ENCODE results near the gene SLC4A2.

The SLC4A2 gene

DNA sequence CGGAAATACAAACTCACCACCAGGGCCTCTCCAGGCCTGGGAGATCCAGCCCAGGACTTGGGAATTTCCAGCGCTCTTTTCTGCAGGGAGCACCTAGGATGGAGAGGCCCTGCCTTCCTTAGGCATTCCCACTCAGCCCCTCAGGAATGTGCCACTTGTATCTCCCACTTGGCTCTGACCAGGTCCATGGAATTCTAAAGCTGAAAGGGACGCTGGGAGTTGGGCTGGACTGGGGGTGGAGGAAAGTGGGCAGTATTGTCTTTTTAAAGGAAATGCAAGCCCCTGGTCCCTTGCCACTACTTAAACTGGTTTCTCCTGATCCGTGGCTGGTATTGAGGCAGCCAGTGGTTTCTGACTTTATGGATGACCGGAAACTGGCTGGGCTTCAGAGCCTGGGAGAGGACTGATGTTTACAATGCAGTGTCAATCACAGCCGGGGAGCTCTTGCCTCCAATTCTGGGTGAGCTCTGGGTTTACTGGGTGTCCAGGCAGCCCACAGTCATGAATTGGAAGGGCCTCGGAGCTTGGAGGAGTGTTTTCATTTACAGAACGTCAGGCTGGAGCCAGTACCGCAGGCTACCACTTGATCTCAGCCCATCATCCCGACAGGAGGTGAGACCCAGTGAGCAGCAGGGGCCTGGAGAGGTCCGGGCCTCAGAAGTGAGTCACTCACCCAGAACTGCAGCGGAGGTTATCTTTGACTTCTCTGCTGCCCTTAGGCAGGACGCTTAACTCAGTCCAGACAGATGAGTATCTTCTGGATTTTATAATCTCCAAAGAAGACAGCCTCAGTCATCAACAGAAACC lies 54.2 kb downstream of the SLC4A2 start:
- peak; percentile 53 for DNase-seq (ENCODE audit: low read depth, low spot score)
- H3K4me3 ChIP-seq (ENCODE audit: low read depth, low read length): peak overlapping the region; percentile 33
- CTCF ChIA-PET: interaction anchor here (0.7 to 16.7 kb wide), 22 partner anchors 7 to 215 kb away, joined by 3 to 347 read pairs (median 6); partner anchors contain the start of genes ABCB8, AGAP3, ATG9B and CDK5
- POLR2A ChIA-PET: interaction anchor here (0.7 to 1.2 kb wide), 6 partner anchors 18 to 85 kb away, joined by 3 to 5 read pairs (median 3); partner anchors contain the start of genes ABCB8 and FASTK
- TF ChIP-seq, protein P1, sequence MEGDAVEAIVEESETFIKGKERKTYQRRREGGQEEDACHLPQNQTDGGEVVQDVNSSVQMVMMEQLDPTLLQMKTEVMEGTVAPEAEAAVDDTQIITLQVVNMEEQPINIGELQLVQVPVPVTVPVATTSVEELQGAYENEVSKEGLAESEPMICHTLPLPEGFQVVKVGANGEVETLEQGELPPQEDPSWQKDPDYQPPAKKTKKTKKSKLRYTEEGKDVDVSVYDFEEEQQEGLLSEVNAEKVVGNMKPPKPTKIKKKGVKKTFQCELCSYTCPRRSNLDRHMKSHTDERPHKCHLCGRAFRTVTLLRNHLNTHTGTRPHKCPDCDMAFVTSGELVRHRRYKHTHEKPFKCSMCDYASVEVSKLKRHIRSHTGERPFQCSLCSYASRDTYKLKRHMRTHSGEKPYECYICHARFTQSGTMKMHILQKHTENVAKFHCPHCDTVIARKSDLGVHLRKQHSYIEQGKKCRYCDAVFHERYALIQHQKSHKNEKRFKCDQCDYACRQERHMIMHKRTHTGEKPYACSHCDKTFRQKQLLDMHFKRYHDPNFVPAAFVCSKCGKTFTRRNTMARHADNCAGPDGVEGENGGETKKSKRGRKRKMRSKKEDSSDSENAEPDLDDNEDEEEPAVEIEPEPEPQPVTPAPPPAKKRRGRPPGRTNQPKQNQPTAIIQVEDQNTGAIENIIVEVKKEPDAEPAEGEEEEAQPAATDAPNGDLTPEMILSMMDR (IDR thresholded peaks at IDR 0.05; ENCODE audit: insufficient read depth, low read length, missing control alignments): peak; percentile 7

DNA sequence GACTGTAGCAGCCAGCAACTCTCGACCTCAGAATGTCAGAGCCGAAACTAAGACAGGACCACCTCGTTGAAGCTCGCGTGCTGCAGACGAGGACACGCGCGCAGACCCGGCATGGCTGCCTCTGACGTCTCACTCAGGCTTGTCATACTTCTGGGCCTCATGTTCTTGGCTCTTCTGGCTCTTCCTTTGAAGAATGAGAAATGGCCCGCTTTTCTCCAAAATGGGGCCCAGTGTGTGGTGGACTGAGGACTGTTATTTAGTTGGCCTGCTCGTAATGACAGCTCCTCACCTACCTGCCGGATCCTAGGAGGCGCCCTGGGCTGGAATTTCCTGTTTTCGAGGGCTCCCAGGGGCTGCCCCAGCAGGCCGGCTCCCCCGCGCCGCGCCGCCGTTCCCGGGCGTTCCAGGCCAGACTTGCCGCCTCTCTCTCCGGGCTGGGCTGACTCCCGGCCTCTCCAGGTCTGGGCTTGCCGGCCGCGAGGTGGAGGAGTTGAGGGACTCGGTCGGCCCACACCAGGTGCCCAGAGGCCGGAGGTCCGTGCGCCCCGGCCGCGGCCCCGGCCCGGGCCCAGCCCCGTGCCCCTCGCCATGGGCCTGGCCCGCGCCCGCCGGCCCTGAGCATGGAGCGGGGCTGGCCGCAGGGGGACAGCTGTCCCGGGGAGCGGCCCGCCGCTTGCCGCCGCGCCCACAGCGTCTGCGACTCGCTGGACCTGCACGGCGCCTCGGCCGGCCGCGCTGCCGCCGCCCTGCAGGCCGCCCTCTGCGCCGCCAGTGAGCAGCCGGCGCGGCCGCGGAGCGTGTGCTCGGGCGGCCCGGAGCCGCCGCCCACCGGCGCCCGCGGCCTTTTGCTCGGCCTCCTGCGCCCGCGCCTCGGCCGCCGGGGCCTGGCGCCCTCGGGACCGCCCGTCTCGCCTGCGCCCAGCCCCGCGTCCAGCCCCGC lies 55.0 kb downstream of the SLC4A2 start:
- DNase-seq (ENCODE audit: low read depth, low spot score): no peak
- TF ChIP-seq, protein P1 (IDR thresholded peaks at IDR 0.05; ENCODE audit: insufficient read depth, low read length, missing control alignments): no peak
- POLR2A ChIA-PET: interaction anchor here (0.8 to 1.2 kb wide), 2 partner anchors 22 to 86 kb away, joined by 3 to 5 read pairs; partner anchors contain the start of gene ABCB8
- CTCF ChIA-PET: interaction anchor here (0.7 to 16.7 kb wide), 16 partner anchors 8 to 216 kb away, joined by 3 to 347 read pairs (median 29); partner anchors contain the start of genes AGAP3, ATG9B, FASTK and TMUB1
- H3K4me3 ChIP-seq (ENCODE audit: low read depth, low read length): peak overlapping the region; percentile 33

DNA sequence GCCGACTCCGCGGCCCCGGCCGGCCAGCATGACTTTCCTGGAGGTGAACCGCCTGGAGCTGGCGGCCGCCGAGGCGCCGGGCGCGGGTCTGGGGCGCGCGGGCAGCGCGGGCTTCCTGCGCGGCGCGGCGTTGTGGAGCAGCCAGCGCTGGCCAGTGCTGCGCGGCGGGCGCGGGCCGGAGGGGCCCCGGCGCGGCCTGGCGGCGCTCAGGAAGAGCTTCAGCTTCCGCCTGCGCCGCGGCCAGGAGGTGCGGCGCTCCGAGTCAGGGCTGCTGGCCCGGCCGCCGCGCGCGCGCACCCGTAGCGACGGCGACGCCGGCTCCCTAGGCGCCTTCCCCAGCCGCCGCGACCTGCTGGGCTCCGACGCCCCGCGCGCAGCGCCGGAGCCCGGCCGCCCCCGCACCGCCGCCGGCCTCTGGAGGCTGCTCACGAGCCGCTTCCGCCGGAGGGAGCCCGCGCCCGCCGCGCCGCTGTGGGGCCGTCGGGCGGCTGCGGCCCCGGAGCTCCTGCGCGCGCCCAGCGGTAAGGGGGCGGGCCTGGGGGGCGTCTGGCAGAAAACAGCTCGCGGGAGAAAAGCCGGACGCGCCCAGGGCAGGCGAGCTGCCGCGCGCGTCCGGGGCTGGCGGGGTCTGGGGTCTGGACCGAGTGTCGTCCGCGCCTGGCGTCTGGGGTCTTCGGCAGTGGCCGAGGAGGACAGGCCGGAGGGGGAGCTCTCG lies 55.9 kb downstream of the SLC4A2 start:
- ChIA-PET CTCF (interaction anchor here (0.7 to 16.7 kb wide), 10 partner anchors 9 to 217 kb away, joined by 3 to 347 read pairs (median 4); partner anchors contain the start of genes AGAP3, ATG9B, FASTK and TMUB1), POLR2A (no interaction called here)
- TF ChIP-seq, protein P1 (IDR thresholded peaks at IDR 0.05; ENCODE audit: insufficient read depth, low read length, missing control alignments): no peak
- peak overlapping the region; percentile 12; the same call in 1 of the 2 replicates for H3K4me3 ChIP-seq (ENCODE audit: low read depth, low read length)
- DNase-seq (ENCODE audit: low read depth, low spot score): no peak

DNA sequence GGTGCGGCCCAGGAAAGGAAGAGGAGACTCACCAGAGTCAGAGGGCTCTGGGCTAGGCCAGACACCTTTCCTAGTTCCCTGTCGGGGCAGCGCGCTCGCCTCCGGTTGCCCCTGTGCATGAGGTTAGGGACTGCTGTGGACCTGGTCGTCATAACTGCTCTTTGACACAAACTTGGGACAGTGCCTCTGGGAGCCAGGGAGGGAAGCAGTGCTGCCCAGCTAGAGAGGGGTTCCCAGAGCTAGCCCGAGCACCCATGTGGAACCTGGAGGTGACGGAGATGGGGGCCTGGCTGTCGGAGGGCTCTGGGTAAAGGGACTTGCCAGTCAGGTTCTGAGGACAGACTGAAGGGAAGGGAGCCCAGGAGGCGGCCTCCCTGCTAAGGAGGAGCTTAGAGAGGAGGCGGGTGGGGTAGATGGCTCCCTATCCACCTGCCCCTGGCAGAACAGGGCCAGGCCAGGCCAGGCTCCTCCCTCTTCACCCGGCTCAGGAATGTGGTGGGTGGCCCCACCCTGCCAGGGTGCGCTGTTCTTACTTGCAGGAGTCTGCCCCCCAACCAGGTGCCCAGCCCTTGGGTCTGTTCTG lies 56.5 kb downstream of the SLC4A2 start:
- TF ChIP-seq, protein P1 (IDR thresholded peaks at IDR 0.05; ENCODE audit: insufficient read depth, low read length, missing control alignments): no peak
- no peak for DNase-seq (ENCODE audit: low read depth, low spot score)
- POLR2A ChIA-PET: no interaction called here
- CTCF ChIA-PET: interaction anchor here (0.7 to 16.7 kb wide), 9 partner anchors 8 to 218 kb away, joined by 3 to 347 read pairs (median 4); partner anchors contain the start of genes AGAP3, ATG9B, FASTK and TMUB1
- H3K4me3 ChIP-seq (ENCODE audit: low read depth, low read length): peak overlapping the region; percentile 8; the same call in 1 of the 2 replicates

DNA sequence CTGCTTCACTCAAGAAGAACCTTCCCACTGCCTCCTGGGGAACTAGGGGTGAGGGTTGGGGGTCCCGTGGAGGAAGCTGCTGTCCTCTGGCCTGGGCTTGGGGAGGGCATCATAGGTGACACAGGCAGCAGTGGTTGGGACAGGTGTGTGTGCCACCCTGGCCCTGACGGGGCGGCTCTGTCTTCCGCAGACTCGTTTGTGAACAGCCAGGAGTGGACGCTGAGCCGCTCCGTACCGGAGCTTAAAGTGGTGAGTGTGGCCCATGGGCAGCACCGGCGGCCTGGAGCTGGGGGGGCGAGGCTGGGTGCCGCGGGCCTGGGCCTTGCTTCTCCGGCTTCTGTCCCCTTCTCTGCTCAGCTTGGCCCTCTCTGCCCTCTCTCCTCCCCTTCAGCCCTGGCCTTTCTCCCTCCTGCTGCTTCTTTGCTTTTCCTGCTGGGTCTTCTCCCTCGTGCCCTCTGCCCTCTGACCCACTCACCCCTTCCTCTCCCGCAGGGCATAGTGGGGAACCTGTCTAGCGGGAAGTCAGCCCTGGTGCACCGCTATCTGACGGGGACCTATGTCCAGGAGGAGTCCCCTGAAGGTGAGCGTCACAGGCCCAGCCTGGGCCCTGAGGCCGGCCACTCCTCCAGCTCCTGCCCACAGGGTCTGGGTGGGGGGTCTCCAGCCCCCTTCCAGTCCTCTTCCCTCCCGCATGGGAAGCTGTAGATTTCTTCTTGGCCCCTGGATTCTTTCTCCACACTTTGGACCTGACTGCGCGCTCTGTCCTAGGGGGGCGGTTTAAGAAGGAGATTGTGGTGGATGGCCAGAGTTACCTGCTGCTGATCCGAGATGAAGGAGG lies 57.4 kb downstream of the SLC4A2 start:
- DNase-seq (ENCODE audit: low read depth, low spot score): no peak
- CTCF ChIA-PET: interaction anchor here (0.6 to 16.7 kb wide), 9 partner anchors 7 to 155 kb away, joined by 3 to 347 read pairs (median 3); partner anchors contain the start of genes AGAP3, ATG9B, FASTK and TMUB1
- H3K4me3 ChIP-seq (ENCODE audit: low read depth, low read length): no peak overlapping the region
- POLR2A ChIA-PET: no interaction called here
- TF ChIP-seq, protein P1 (IDR thresholded peaks at IDR 0.05; ENCODE audit: insufficient read depth, low read length, missing control alignments): no peak
